H9 (cell line): ENCODE data around the gene WDPCP. TPM values are rescaled to one million over a fixed set of nuclear protein-coding genes. Genes with fewer than 3 reads are reported as not detected.

ENCODE experiments used
- DNase-seq: peaks from one replicate; pipeline ENCODE4 v3.0.0-alpha.2; 2017
- H2AFZ ChIP-seq: one replicate; pipeline ENCODE4 v1.6.1; 2013; ENCODE audit warnings: mild to moderate bottlenecking, low read length, control low read depth, moderate library complexity
- H2AK5ac ChIP-seq: 2 replicates; pipeline ENCODE4 v1.6.1; 2013; ENCODE audit warnings: low read length, control low read depth, mixed read lengths; ENCODE audit not compliant: insufficient read length
- H2BK120ac ChIP-seq: one replicate; pipeline ENCODE4 v1.6.1; 2013; ENCODE audit warnings: low read depth, mild to moderate bottlenecking, low read length, control low read depth, inconsistent platforms; ENCODE audit not compliant: poor library complexity, severe bottlenecking
- H2BK12ac ChIP-seq: 2 replicates; pipeline ENCODE4 v1.6.1; 2013; ENCODE audit warnings: low read length, control low read depth, mixed read lengths, low read depth; ENCODE audit not compliant: insufficient read length
- H2BK15ac ChIP-seq: 2 replicates; pipeline ENCODE4 v1.6.1; 2013; ENCODE audit warnings: low read depth, low read length, control low read depth
- H2BK20ac ChIP-seq: one replicate; pipeline ENCODE4 v1.6.1; 2013; ENCODE audit warnings: low read depth, mild to moderate bottlenecking, low read length, control low read depth, inconsistent platforms; ENCODE audit not compliant: poor library complexity, severe bottlenecking
- H2BK5ac ChIP-seq: 2 replicates; pipeline ENCODE4 v1.6.1; 2013; ENCODE audit warnings: low read length, control low read depth, mixed read lengths; ENCODE audit not compliant: insufficient read length
- H3K14ac ChIP-seq: 2 replicates; pipeline ENCODE4 v1.6.1; 2013; ENCODE audit warnings: low read length, control low read depth; ENCODE audit not compliant: insufficient read depth
- H3K18ac ChIP-seq: 2 replicates; pipeline ENCODE4 v1.6.1; 2013; ENCODE audit warnings: low read depth, mild to moderate bottlenecking, mixed read lengths, low read length, control low read depth; ENCODE audit not compliant: insufficient read length
- H3K23ac ChIP-seq: 2 replicates; pipeline ENCODE4 v1.6.1; 2013; ENCODE audit warnings: low read length, control low read depth, mixed read lengths, low read depth; ENCODE audit not compliant: insufficient read length
- H3K23me2 ChIP-seq: 2 replicates; pipeline ENCODE4 v1.6.1; 2013; ENCODE audit warnings: low read depth, mild to moderate bottlenecking, mixed read lengths, low read length, control low read depth; ENCODE audit not compliant: insufficient read length, poor library complexity, severe bottlenecking
- H3K27ac ChIP-seq: 2 replicates; pipeline ENCODE4 v1.5.1; 2013; ENCODE audit warnings: low read length, control low read depth, mixed read lengths, low read depth; ENCODE audit not compliant: insufficient read length
- H3K27me3 ChIP-seq: 2 replicates; pipeline ENCODE4 v1.6.1; 2013; ENCODE audit warnings: low read length, control low read depth, inconsistent platforms; ENCODE audit not compliant: insufficient read depth
- H3K4ac ChIP-seq: 2 replicates; pipeline ENCODE4 v1.6.1; 2013; ENCODE audit warnings: low read depth, mild to moderate bottlenecking, control low read depth, inconsistent platforms, low read length, moderate library complexity
- H3K4me1 ChIP-seq: 2 replicates; pipeline ENCODE4 v1.6.1; 2013; ENCODE audit warnings: low read length, control low read depth, inconsistent platforms; ENCODE audit not compliant: insufficient read depth
- H3K4me2 ChIP-seq: 2 replicates; pipeline ENCODE4 v1.6.1; 2013; ENCODE audit warnings: low read length, control low read depth, mixed read lengths; ENCODE audit not compliant: insufficient read length, insufficient read depth
- H3K56ac ChIP-seq: 2 replicates; pipeline ENCODE4 v1.6.1; 2013; ENCODE audit warnings: low read depth, mild to moderate bottlenecking, mixed read lengths, low read length, control low read depth; ENCODE audit not compliant: insufficient read length
- H3K79me1 ChIP-seq: 2 replicates; pipeline ENCODE4 v1.6.1; 2013; ENCODE audit warnings: low read depth, mild to moderate bottlenecking, moderate library complexity, low read length, control low read depth, inconsistent platforms; ENCODE audit not compliant: insufficient read depth, poor library complexity, severe bottlenecking
- H3K79me2 ChIP-seq: 2 replicates; pipeline ENCODE4 v1.6.1; 2013; ENCODE audit warnings: low read length, control low read depth, inconsistent platforms; ENCODE audit not compliant: insufficient read depth
- H3K9ac ChIP-seq: 2 replicates; pipeline ENCODE4 v1.6.1; 2013; ENCODE audit warnings: low read length, control low read depth, mixed read lengths; ENCODE audit not compliant: insufficient read length; ENCODE audit errors: extremely low read depth
- H3K9me3 ChIP-seq: one replicate; pipeline ENCODE4 v1.6.1; 2013; ENCODE audit warnings: low read depth, low read length, inconsistent platforms; ENCODE audit not compliant: control insufficient read depth
- H3T11ph ChIP-seq: one replicate; pipeline ENCODE4 v1.6.1; 2013; ENCODE audit warnings: mild to moderate bottlenecking, low read length, control low read depth, inconsistent platforms
- H4K20me1 ChIP-seq: one replicate; pipeline ENCODE4 v1.6.1; 2013; ENCODE audit not compliant: control insufficient read depth, insufficient read length, insufficient read depth
- H4K5ac ChIP-seq: 2 replicates; pipeline ENCODE4 v1.6.1; 2013; ENCODE audit warnings: low read depth, mild to moderate bottlenecking, mixed read lengths, low read length, control low read depth; ENCODE audit not compliant: insufficient read length
- H4K8ac ChIP-seq: replicated peaks from 2 replicates; pipeline ENCODE4 v1.6.1; 2013; ENCODE audit warnings: low read length, control low read depth, mixed read lengths, low read depth; ENCODE audit not compliant: insufficient read length
- H4K91ac ChIP-seq: 2 replicates; pipeline ENCODE4 v1.6.1; 2013; ENCODE audit warnings: low read depth, mild to moderate bottlenecking, moderate library complexity, mixed read lengths, low read length, control low read depth; ENCODE audit not compliant: insufficient read length
- H3K27ac Mint-ChIP-seq, 3 experiments: 2 replicates in 2 of 3; 3 replicates in 1 of 3; pipeline ENCODE4 v1.8.0; 2020 to 2021; ENCODE audit warnings: mixed read lengths in 3 of 3, mild to moderate bottlenecking in 1 of 3, moderate library complexity in 1 of 3
- H3K27me3 Mint-ChIP-seq: 2 replicates; pipeline ENCODE4 v1.8.0; 2021; ENCODE audit warnings: low read depth, mild to moderate bottlenecking, moderate library complexity, mixed read lengths
- H3K36me3 Mint-ChIP-seq, 3 experiments: 2 replicates in 2 of 3; 3 replicates in 1 of 3; pipeline ENCODE4 v1.8.0; 2020 to 2021; ENCODE audit warnings: low read depth in 3 of 3, mixed read lengths in 3 of 3; ENCODE audit not compliant: insufficient read depth in 1 of 3
- H3K4me1 Mint-ChIP-seq, 2 experiments: 2 replicates each; pipeline ENCODE4 v1.8.0; 2020; ENCODE audit warnings: mixed read lengths in 2 of 2
- H3K4me3 Mint-ChIP-seq, 2 experiments: 2 replicates in 1 of 2; 3 replicates in 1 of 2; pipeline ENCODE4 v1.8.0; 2020 to 2021; ENCODE audit warnings: mild to moderate bottlenecking in 2 of 2, mixed read lengths in 2 of 2, moderate library complexity in 1 of 2
- H3K9me3 Mint-ChIP-seq, 2 experiments: 2 replicates in 1 of 2; 3 replicates in 1 of 2; pipeline ENCODE4 v1.8.0; 2020; ENCODE audit warnings: mild to moderate bottlenecking in 2 of 2, mixed read lengths in 2 of 2, moderate library complexity in 1 of 2
- WGBS: extraction: QIAGEN DNeasy Blood & Tissue Kit; methylation state at CpG from one replicate; pipeline ENCODE4 v1.1.7; 2013; ENCODE audit warnings: missing lambda C conversion rate, low lambda C conversion rate, mixed read lengths; ENCODE audit not compliant: insufficient read length; ENCODE audit errors: extremely low coverage; 5-methylcytosine and 5-hydroxymethylcytosine counted together
- total RNA-seq: library from RNA; stranded (reverse); gene quantifications from 2 replicates; pipeline ENCODE4 v1.2.1, GENCODE V29; 2021
- TF ChIP-seq, protein P1 (sequence below): fragments of 200-600 bp; sonication (generic); conservative IDR thresholded peaks from 3 replicates; pipeline ENCODE4 v1.8.0; 2021; ENCODE audit warnings: antibody characterized with exemption, mild to moderate bottlenecking

The WDPCP gene
- total RNA-seq, 1 experiment from 2014 or later, result 22.4 TPM

DNA sequence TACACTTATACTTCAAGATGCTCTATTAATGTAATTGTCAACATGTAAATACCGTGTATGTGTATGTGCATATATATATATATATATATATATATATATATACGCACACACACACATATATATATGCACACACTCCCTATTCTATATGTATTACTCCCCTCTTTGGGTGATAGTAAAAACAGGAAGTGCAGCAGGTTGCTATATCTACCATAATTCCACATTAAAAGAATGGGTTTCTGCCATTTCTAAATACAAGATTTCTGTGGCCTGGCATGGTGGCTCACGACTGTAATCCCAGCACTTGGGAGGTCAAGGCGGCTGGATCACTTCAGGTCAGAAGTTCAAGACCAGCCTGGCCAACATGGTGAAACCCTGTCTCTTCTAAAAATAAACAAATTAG is 460.7 kb downstream of the WDPCP start:
- TF ChIP-seq, protein P1, sequence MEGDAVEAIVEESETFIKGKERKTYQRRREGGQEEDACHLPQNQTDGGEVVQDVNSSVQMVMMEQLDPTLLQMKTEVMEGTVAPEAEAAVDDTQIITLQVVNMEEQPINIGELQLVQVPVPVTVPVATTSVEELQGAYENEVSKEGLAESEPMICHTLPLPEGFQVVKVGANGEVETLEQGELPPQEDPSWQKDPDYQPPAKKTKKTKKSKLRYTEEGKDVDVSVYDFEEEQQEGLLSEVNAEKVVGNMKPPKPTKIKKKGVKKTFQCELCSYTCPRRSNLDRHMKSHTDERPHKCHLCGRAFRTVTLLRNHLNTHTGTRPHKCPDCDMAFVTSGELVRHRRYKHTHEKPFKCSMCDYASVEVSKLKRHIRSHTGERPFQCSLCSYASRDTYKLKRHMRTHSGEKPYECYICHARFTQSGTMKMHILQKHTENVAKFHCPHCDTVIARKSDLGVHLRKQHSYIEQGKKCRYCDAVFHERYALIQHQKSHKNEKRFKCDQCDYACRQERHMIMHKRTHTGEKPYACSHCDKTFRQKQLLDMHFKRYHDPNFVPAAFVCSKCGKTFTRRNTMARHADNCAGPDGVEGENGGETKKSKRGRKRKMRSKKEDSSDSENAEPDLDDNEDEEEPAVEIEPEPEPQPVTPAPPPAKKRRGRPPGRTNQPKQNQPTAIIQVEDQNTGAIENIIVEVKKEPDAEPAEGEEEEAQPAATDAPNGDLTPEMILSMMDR, result no peak
- H3K4me1 ChIP-seq, result no peaks in the 10 kb centered on the region
- H3K27ac ChIP-seq, result no peak overlapping the region
- WGBS, result no CpG with 5 or more reads among the region's 4 CpGs
- no peak overlapping the region for H3K9ac ChIP-seq
- H3K56ac ChIP-seq, result no peak overlapping the region
- 0 out of 4 replicates have a peak, but pooled peaks cover 0 to 2% of the 10 kb centered on the region in 2 experiments for H3K4me1 Mint-ChIP-seq
- no peaks in the 10 kb centered on the region for H3K27me3 ChIP-seq
- H4K20me1 ChIP-seq, result no peaks in the 10 kb centered on the region
- H4K91ac ChIP-seq, result no peak overlapping the region
- no peak overlapping the region for H2BK5ac ChIP-seq
- no peak overlapping the region for H2BK15ac ChIP-seq
- no peaks in the 10 kb centered on the region for H3K79me1 ChIP-seq
- H2BK20ac ChIP-seq, result no peak overlapping the region
- H3K4ac ChIP-seq, result no peak overlapping the region
- no peaks in the 10 kb centered on the region for H3K79me2 ChIP-seq
- no peak overlapping the region for H2AFZ ChIP-seq
- H4K5ac ChIP-seq, result no peak overlapping the region
- no peak for DNase-seq
- H4K8ac ChIP-seq, result no peak overlapping the region
- no peak overlapping the region for H3K14ac ChIP-seq
- H3K18ac ChIP-seq, result no peak overlapping the region
- H3T11ph ChIP-seq, result no peak overlapping the region
- H3K23me2 ChIP-seq, result no peaks in the 10 kb centered on the region
- H3K9me3 Mint-ChIP-seq, result peaks cover 8 to 10% of the 10 kb centered on the region in 2 experiments; a peak in 4 of 5 replicates
- no peak overlapping the region for H3K4me3 Mint-ChIP-seq
- no peaks in the 10 kb centered on the region for H3K9me3 ChIP-seq
- H3K27me3 Mint-ChIP-seq, result no peaks in the 10 kb centered on the region
- no peak overlapping the region for H3K27ac Mint-ChIP-seq
- no peak overlapping the region for H3K23ac ChIP-seq
- H2AK5ac ChIP-seq, result no peak overlapping the region
- H2BK120ac ChIP-seq, result no peak overlapping the region
- peaks cover 6 to 20% (median 8%) of the 10 kb centered on the region in 3 experiments; a peak in 6 of 7 replicates for H3K36me3 Mint-ChIP-seq
- H3K4me2 ChIP-seq, result no peak overlapping the region
- no peak overlapping the region for H2BK12ac ChIP-seq
